Spleen (tissue), 11 donors: ENCODE results near the gene RANBP17. TPM values are rescaled to one million over a fixed set of nuclear protein-coding genes. Genes with fewer than 3 reads are reported as not detected.

ENCODE experiments used
- DNase-seq: peaks from one replicate; pipeline ENCODE4 v3.0.0-alpha.2; 2020
- H3K27ac ChIP-seq, 8 donors: fragments of 200-600 bp; sonication (generic) in 7 of 8; 1 replicate in 4 of 8; 2 replicates in 4 of 8; pipeline versions ENCODE4 v1.5.0 to v1.8.0; 2016 to 2021; ENCODE audit warnings: inconsistent platforms in 4 of 8, mild to moderate bottlenecking in 4 of 8, moderate library complexity in 1 of 8
- H3K27me3 ChIP-seq, 7 donors: fragments of 200-600 bp; sonication (generic) in 6 of 7; replicated peaks in 1 of 7; 1 replicate in 4 of 7; 2 replicates in 3 of 7; pipeline versions ENCODE4 v1.5.0 to v1.8.0; 2016 to 2021; ENCODE audit warnings: inconsistent platforms in 3 of 7, mild to moderate bottlenecking in 1 of 7
- H3K36me3 ChIP-seq, 6 donors: fragments of 200-600 bp; sonication (generic) in 5 of 6; 1 replicate in 4 of 6; 2 replicates in 2 of 6; pipeline versions ENCODE4 v1.5.0 to v1.8.0; 2016 to 2021; ENCODE audit warnings: inconsistent platforms in 2 of 6
- H3K4me1 ChIP-seq, 6 donors: fragments of 200-600 bp; sonication (generic) in 5 of 6; 1 replicate in 3 of 6; 2 replicates in 3 of 6; pipeline versions ENCODE4 v1.5.0 to v1.8.0; 2016 to 2021; ENCODE audit warnings: inconsistent platforms in 3 of 6
- H3K4me3 ChIP-seq, 8 donors: fragments of 200-600 bp; sonication (generic) in 7 of 8; 1 replicate in 4 of 8; 2 replicates in 4 of 8; pipeline versions ENCODE4 v1.5.0 to v1.8.0; 2016 to 2021; ENCODE audit warnings: inconsistent platforms in 4 of 8, mild to moderate bottlenecking in 4 of 8, moderate library complexity in 2 of 8
- H3K9me3 ChIP-seq, 8 donors: fragments of 200-600 bp; sonication (generic) in 7 of 8; 1 replicate in 4 of 8; 2 replicates in 4 of 8; pipeline versions ENCODE4 v1.5.0 to v1.8.0; 2016 to 2021; ENCODE audit warnings: inconsistent platforms in 4 of 8
- POLR2A ChIP-seq, 3 donors: fragments of 450-650 bp; IDR thresholded peaks; one replicate each; pipeline ENCODE4 v1.5.1; 2017; ENCODE audit warnings: antibody characterized with exemption in 3 of 3, mild to moderate bottlenecking in 1 of 3
- POLR2AphosphoS5 ChIP-seq, 3 donors: sonication (generic); formaldehyde crosslinking; IDR thresholded peaks; one replicate each; pipeline ENCODE4 v1.5.1; 2017; ENCODE audit warnings: antibody characterized with exemption in 3 of 3
- whole genome bisulfite sequencing, 5 donors: extraction: QIAGEN DNeasy Blood & Tissue Kit in 3 of 5; methylation state at CpG; one replicate each; pipeline versions ENCODE4 v1.1.5 to v1.1.7; 2013 to 2018; 5-methylcytosine and 5-hydroxymethylcytosine counted together
- intact Hi-C: fragments of 100-400 bp; cut with DNase I; formaldehyde crosslinking; loops from one replicate; pipeline ENCODE4 v1.15.0; 2023; ENCODE audit warnings: low total_unique reads
- polyA plus RNA-seq, 3 donors: library from polyadenylated mRNA; stranded (reverse); fragments of 200-250 nt; gene quantifications; one replicate each; pipeline ENCODE4 v1.2.1, GENCODE V29; 2013
- total RNA-seq, 7 donors: library from RNA; depleted of rRNA in 3 of 7; stranded (reverse); fragments of >200 nt in 3 of 7; fragmentation: NEBNext Ultra II Directional in 4 of 7; extraction: Animal tissue kit (Norgen Biotek cat#: 25700) in 4 of 7; gene quantifications; one replicate each; pipeline versions ENCODE4 v1.1.0 to v1.2.1, GENCODE V29; 2016 to 2021
- TF ChIP-seq, protein P1 (sequence below), 11 experiments: fragments of 200-600 bp in 7 of 11; fragments of 450-650 bp in 4 of 11; sonication (generic) in 4 of 11; IDR thresholded peaks in 8 of 11; conservative IDR thresholded peaks in 3 of 11; 1 replicate in 7 of 11; 2 replicates in 4 of 11; pipeline versions ENCODE4 v1.4.0 to v1.8.0; 2016 to 2021; ENCODE audit warnings: antibody characterized with exemption in 11 of 11, inconsistent platforms in 4 of 11, mild to moderate bottlenecking in 1 of 11
- donor health status: healthy with polysubstance abuse.
- donor health status: DM: no; HTN: no; CAD: no; lungs with moderate emphysema.
- donor health status: DM: no; HTN: no; CAD: no.
- donor health status: Bipolar disorder and iron deficiency.
- donor health status: healthy.
- donor health status: DM: no; HTN: no; CAD: no.
- donor health status: DM: yes; HTN: yes; CAD: no.

Gene RANBP17
- total and polyA plus RNA-seq, 10 donors: 0.56 to 6.6 (median 3.4) TPM

GRCh38 chr5:171226864-171227263 lies 365.0 kb downstream of the RANBP17 start:
- Histone ChIP-seq H3K36me3 (no peaks in the 10 kb centered on the region), H3K9me3 (no peaks in the 10 kb centered on the region), H3K27ac (no peak overlapping the region), H3K27me3 (no peaks in the 10 kb centered on the region), H3K4me1 (no peaks in the 10 kb centered on the region), H3K4me3 (no peak overlapping the region)
- intact Hi-C loops: no loop called here
- 83 to 91% (median 91%) methylated on average over 1 of the region's 1 CpG for WGBS, 5 donors
- DNase-seq: no peak
- TF ChIP-seq, protein P1, sequence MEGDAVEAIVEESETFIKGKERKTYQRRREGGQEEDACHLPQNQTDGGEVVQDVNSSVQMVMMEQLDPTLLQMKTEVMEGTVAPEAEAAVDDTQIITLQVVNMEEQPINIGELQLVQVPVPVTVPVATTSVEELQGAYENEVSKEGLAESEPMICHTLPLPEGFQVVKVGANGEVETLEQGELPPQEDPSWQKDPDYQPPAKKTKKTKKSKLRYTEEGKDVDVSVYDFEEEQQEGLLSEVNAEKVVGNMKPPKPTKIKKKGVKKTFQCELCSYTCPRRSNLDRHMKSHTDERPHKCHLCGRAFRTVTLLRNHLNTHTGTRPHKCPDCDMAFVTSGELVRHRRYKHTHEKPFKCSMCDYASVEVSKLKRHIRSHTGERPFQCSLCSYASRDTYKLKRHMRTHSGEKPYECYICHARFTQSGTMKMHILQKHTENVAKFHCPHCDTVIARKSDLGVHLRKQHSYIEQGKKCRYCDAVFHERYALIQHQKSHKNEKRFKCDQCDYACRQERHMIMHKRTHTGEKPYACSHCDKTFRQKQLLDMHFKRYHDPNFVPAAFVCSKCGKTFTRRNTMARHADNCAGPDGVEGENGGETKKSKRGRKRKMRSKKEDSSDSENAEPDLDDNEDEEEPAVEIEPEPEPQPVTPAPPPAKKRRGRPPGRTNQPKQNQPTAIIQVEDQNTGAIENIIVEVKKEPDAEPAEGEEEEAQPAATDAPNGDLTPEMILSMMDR (IDR thresholded peaks at IDR 0.05 in 8 of 11, conservative IDR thresholded peaks at IDR 0.05 in 3 of 11): no peak
- TF ChIP-seq POLR2A (IDR thresholded peaks at IDR 0.05): no peak
- no peak for TF ChIP-seq POLR2AphosphoS5 (IDR thresholded peaks at IDR 0.05)

- no peak for TF ChIP-seq POLR2AphosphoS5 (IDR thresholded peaks at IDR 0.05)
- TF ChIP-seq, protein P1 (IDR thresholded peaks at IDR 0.05 in 8 of 11, conservative IDR thresholded peaks at IDR 0.05 in 3 of 11): no peak
- no peak for TF ChIP-seq POLR2A (IDR thresholded peaks at IDR 0.05)
- Histone ChIP-seq H3K36me3 (no peaks in the 10 kb centered on the region), H3K4me3 (no peak overlapping the region), H3K4me1 (no peaks in the 10 kb centered on the region), H3K27ac (no peak overlapping the region), H3K27me3 (no peaks in the 10 kb centered on the region), H3K9me3 (no peaks in the 10 kb centered on the region)
- WGBS, 5 donors: 94 to 95% (median 94%) methylated on average over 1 of the region's 1 CpG
- intact Hi-C loops: no loop called here
- no peak for DNase-seq
Observed at GRCh38 chr5:171236651-171237050, 374.8 kb downstream of the RANBP17 start.

DNA sequence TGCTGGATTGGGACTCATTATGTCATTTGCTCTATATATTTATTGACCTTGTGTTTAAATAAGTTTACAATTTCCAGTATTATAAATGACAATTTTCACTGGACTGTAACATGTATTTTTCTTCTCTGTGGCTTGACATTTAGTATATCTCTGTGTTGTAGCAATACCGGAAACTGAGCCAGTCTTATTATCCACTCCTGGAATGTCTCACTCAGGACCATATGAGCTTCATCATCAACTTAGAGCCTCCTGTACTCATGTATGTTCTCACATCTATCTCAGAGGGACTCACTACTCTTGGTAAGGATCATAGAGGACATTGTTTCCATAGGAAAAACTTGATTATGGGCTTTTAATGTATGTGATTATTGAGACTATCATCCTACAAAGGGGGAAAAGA lies 380.7 kb downstream of the RANBP17 start:
- Histone ChIP-seq H3K27me3 (no peaks in the 10 kb centered on the region), H3K4me3 (no peak overlapping the region), H3K9me3 (peaks cover 0 to 7% (median 0%) of the 10 kb centered on the region in 8 donors), H3K27ac (no peak overlapping the region), H3K36me3 (no peaks in the 10 kb centered on the region), H3K4me1 (no peaks in the 10 kb centered on the region)
- no peak for TF ChIP-seq POLR2AphosphoS5 (IDR thresholded peaks at IDR 0.05)
- no peak for TF ChIP-seq POLR2A (IDR thresholded peaks at IDR 0.05)
- TF ChIP-seq, protein P1 (IDR thresholded peaks at IDR 0.05 in 8 of 11, conservative IDR thresholded peaks at IDR 0.05 in 3 of 11): no peak
- intact Hi-C loops: no loop called here
- no peak for DNase-seq
- WGBS, 5 donors: 96 to 100% (median 98%) methylated on average over 1 of the region's 1 CpG

DNA sequence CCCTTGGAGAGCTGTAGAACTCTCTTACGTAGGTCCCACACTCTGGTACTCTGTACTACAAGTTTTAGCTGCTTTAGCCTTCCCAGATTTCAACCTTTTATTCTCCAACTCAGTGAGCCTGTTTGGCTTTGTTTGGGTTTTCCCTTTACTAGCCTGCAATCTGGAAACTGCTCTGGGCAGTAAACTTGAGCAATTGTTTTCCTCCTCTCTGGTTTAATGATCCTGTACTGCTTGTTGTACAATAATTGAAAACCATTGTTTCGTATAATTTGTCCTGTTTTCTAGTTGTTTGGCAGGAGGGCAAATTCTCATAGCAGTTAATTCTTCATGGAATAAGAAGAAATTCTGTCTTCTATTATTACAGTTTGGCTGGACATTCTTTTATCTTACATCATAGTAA lies 384.4 kb downstream of the RANBP17 start:
- Histone ChIP-seq H3K27ac (no peak overlapping the region), H3K9me3 (peaks cover 0 to 37% (median 23%) of the 10 kb centered on the region in 8 donors), H3K4me3 (no peak overlapping the region), H3K4me1 (no peaks in the 10 kb centered on the region), H3K27me3 (no peaks in the 10 kb centered on the region), H3K36me3 (no peaks in the 10 kb centered on the region)
- TF ChIP-seq POLR2A (IDR thresholded peaks at IDR 0.05) (no peak), POLR2AphosphoS5 (IDR thresholded peaks at IDR 0.05) (no peak)
- TF ChIP-seq, protein P1 (IDR thresholded peaks at IDR 0.05 in 8 of 11, conservative IDR thresholded peaks at IDR 0.05 in 3 of 11): no peak
- WGBS, 5 donors: 86 to 96% (median 93%) methylated on average over 2 of the region's 2 CpGs
- DNase-seq: no peak
- intact Hi-C loops: no loop called here
